ENCODE data around the gene HSPA12B. TPM values are rescaled to one million over a fixed set of nuclear protein-coding genes. Genes with fewer than 3 reads are reported as not detected.

HSPA12B gene
- total RNA-seq, 2 donors from 2014 or later, result 1.1 to 1.4 TPM

GRCh38 chr20:3763671-3764601 is 31.5 kb downstream of the HSPA12B start:
- Histone ChIP-seq H3K9ac (ENCODE audit: extremely low read depth, low read length, poor library complexity, severe bottlenecking) (no peak overlapping the region), H3K27me3 (ENCODE audit: control insufficient read depth, insufficient read depth, low read length, poor library complexity, severe bottlenecking) (no peaks in the 10 kb centered on the region), H3K27ac (ENCODE audit: low read depth, low read length) (no peak overlapping the region), H3K9me3 (ENCODE audit: control insufficient read depth, low read length) (no peaks in the 10 kb centered on the region), H3K36me3 (ENCODE audit: control insufficient read depth, insufficient read depth, low read length) (no peaks in the 10 kb centered on the region), H3K4me3 (ENCODE audit: low read length) (no peak overlapping the region), H3K4me1 (ENCODE audit: control insufficient read depth, insufficient read depth, low read length) (no peaks in the 10 kb centered on the region)
- TF ChIP-seq CTCF (conservative IDR thresholded peaks at IDR 0.05), result no peak
- no peak overlapping the region for H3K27ac Mint-ChIP-seq
- DNase-seq, result peak; percentile 40
- no peaks in the 10 kb centered on the region for H3K9me3 Mint-ChIP-seq
- peaks cover 4% of the 10 kb centered on the region for H3K36me3 Mint-ChIP-seq (ENCODE audit: low read depth)
- H3K4me3 Mint-ChIP-seq, result no peak overlapping the region
- WGBS, 2 experiments (ENCODE audit: insufficient coverage in 1 of 2, insufficient read length in 1 of 2), result 91 to 98% methylated on average over 7 to 8 of the region's 8 CpGs
- H3K27me3 Mint-ChIP-seq (ENCODE audit: insufficient read depth), result peaks cover 6% of the 10 kb centered on the region
- H3K4me1 Mint-ChIP-seq, result peaks cover 3% of the 10 kb centered on the region

- no peak for TF ChIP-seq CTCF (conservative IDR thresholded peaks at IDR 0.05)
- H3K27me3 Mint-ChIP-seq (ENCODE audit: insufficient read depth), result peaks cover 9% of the 10 kb centered on the region
- H3K27ac Mint-ChIP-seq, result no peak overlapping the region
- no peak overlapping the region for H3K9ac ChIP-seq (ENCODE audit: extremely low read depth, low read length, poor library complexity, severe bottlenecking)
- no peaks in the 10 kb centered on the region for H3K9me3 Mint-ChIP-seq
- H3K4me3 Mint-ChIP-seq, result no peak overlapping the region
- 92% methylated on average over 3 of the region's 3 CpGs; no CpG with 5 or more reads in 1 of the 2 experiments for WGBS, 2 experiments (ENCODE audit: insufficient coverage in 1 of 2, insufficient read length in 1 of 2)
- DNase-seq, result no peak
- peaks cover 3% of the 10 kb centered on the region for H3K4me1 Mint-ChIP-seq
- H3K9me3 ChIP-seq (ENCODE audit: control insufficient read depth, low read length), result no peaks in the 10 kb centered on the region
- no peaks in the 10 kb centered on the region for H3K4me1 ChIP-seq (ENCODE audit: control insufficient read depth, insufficient read depth, low read length)
- no peak overlapping the region for H3K4me3 ChIP-seq (ENCODE audit: low read length)
- no peaks in the 10 kb centered on the region for H3K36me3 ChIP-seq (ENCODE audit: control insufficient read depth, insufficient read depth, low read length)
- no peak overlapping the region for H3K27ac ChIP-seq (ENCODE audit: low read depth, low read length)
- H3K27me3 ChIP-seq (ENCODE audit: control insufficient read depth, insufficient read depth, low read length, poor library complexity, severe bottlenecking), result no peaks in the 10 kb centered on the region
- peaks cover 4% of the 10 kb centered on the region for H3K36me3 Mint-ChIP-seq (ENCODE audit: low read depth)
Measured at GRCh38 chr20:3764659-3765058, 32.2 kb downstream of the HSPA12B start.

GRCh38 chr20:3765171-3765882 is 32.8 kb downstream of the HSPA12B start:
- Histone ChIP-seq H3K4me3 (ENCODE audit: low read length) (no peak overlapping the region), H3K36me3 (ENCODE audit: control insufficient read depth, insufficient read depth, low read length) (no peaks in the 10 kb centered on the region), H3K9me3 (ENCODE audit: control insufficient read depth, low read length) (no peaks in the 10 kb centered on the region), H3K4me1 (ENCODE audit: control insufficient read depth, insufficient read depth, low read length) (no peaks in the 10 kb centered on the region), H3K27ac (ENCODE audit: low read depth, low read length) (no peak overlapping the region), H3K27me3 (ENCODE audit: control insufficient read depth, insufficient read depth, low read length, poor library complexity, severe bottlenecking) (no peaks in the 10 kb centered on the region), H3K9ac (ENCODE audit: extremely low read depth, low read length, poor library complexity, severe bottlenecking) (no peak overlapping the region)
- Mint-ChIP-seq H3K4me3 (no peak overlapping the region), H3K4me1 (peaks cover 3% of the 10 kb centered on the region), H3K27ac (no peak overlapping the region), H3K9me3 (no peaks in the 10 kb centered on the region), H3K36me3 (ENCODE audit: low read depth) (peaks cover 4% of the 10 kb centered on the region), H3K27me3 (ENCODE audit: insufficient read depth) (peaks cover 14% of the 10 kb centered on the region)
- peak; percentile 22 for DNase-seq
- TF ChIP-seq CTCF (conservative IDR thresholded peaks at IDR 0.05), result no peak
- 83 to 100% methylated on average over 2 to 3 of the region's 3 CpGs for WGBS, 2 experiments (ENCODE audit: insufficient coverage in 1 of 2, insufficient read length in 1 of 2)

Measured in endodermal cell (in vitro differentiated cells).